ENCODE results near the gene SULT1E1. TPM values are rescaled to one million over a fixed set of nuclear protein-coding genes. Genes with fewer than 3 reads are reported as not detected.

The SULT1E1 gene
- polyA plus RNA-seq, 1 donor (not counting 4 experiments of a cell fraction or from before 2014, with no cell fraction given): 4.6 TPM

DNA sequence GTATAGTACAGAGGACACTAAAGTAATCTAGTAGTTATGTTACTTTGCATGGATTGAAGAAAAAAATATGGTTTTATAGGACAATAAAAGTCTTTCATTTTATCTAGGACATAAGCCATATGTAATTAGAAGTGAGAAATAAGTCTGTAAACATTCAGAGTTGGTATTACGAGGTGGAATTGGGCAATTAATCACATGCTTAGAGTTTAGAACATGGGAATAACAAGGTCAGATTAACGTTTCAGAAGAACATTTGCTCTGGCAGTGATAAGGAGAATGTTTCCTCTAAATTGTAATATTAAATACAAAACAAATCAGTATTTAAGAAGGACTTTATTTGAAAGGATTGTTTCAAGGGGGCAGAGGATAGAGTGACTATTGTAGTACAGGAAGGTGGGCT, 15.6 kb upstream of the SULT1E1 start:
- Histone ChIP-seq H3K27me3 (ENCODE audit: control insufficient read depth, extremely low read depth, insufficient read depth, low read length) (no peaks in the 10 kb centered on the region), H3K79me2 (ENCODE audit: control insufficient read depth, insufficient read depth, low read length) (no peaks in the 10 kb centered on the region), H4K20me1 (ENCODE audit: control insufficient read depth, extremely low read depth, insufficient read depth, low read length) (no peaks in the 10 kb centered on the region), H3K9me3 (ENCODE audit: control insufficient read depth, low read depth, low read length) (no peaks in the 10 kb centered on the region), H3K4me2 (ENCODE audit: control insufficient read depth, extremely low read depth, insufficient read depth, low read depth, low read length) (no peak overlapping the region), H3K9ac (ENCODE audit: control insufficient read depth, extremely low read depth, insufficient read depth, low read length) (no peak overlapping the region), H3K27ac (ENCODE audit: control insufficient read depth, insufficient read depth, low read length) (no peak overlapping the region), H3K9me1 (ENCODE audit: control insufficient read depth, extremely low read depth, insufficient read depth, low read length) (no peaks in the 10 kb centered on the region), H3K4me3 (ENCODE audit: control insufficient read depth in 2 of 3, extremely low read depth in 1 of 3, insufficient read depth in 2 of 3, low read depth in 1 of 3, low read length in 3 of 3) (no peak overlapping the region), H2AFZ (ENCODE audit: control insufficient read depth, low read length) (no peak overlapping the region), H3K4me1 (ENCODE audit: control insufficient read depth, extremely low read depth, insufficient read depth, low read length) (no peaks in the 10 kb centered on the region), H3K36me3 (ENCODE audit: control insufficient read depth in 2 of 2, extremely low read depth in 1 of 2, insufficient read depth in 2 of 2, low read length in 2 of 2) (no peaks in the 10 kb centered on the region)
- FAIRE-seq (no peak), DNase-seq (ENCODE audit: low read depth, low spot score) (no peak)
- dilution Hi-C loops (cut with MboI; ENCODE audit: extremely low pct_ligation_motif_present, low sequenced_read_pairs): no loop called here
- no peak for TF ChIP-seq EZH2 (IDR thresholded peaks at IDR 0.05; ENCODE audit: low read length)
- TF ChIP-seq, protein P1, sequence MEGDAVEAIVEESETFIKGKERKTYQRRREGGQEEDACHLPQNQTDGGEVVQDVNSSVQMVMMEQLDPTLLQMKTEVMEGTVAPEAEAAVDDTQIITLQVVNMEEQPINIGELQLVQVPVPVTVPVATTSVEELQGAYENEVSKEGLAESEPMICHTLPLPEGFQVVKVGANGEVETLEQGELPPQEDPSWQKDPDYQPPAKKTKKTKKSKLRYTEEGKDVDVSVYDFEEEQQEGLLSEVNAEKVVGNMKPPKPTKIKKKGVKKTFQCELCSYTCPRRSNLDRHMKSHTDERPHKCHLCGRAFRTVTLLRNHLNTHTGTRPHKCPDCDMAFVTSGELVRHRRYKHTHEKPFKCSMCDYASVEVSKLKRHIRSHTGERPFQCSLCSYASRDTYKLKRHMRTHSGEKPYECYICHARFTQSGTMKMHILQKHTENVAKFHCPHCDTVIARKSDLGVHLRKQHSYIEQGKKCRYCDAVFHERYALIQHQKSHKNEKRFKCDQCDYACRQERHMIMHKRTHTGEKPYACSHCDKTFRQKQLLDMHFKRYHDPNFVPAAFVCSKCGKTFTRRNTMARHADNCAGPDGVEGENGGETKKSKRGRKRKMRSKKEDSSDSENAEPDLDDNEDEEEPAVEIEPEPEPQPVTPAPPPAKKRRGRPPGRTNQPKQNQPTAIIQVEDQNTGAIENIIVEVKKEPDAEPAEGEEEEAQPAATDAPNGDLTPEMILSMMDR (optimal IDR thresholded peaks at IDR 0.05 in 1 of 3, IDR thresholded peaks at IDR 0.05 in 1 of 3, conservative IDR thresholded peaks at IDR 0.05 in 1 of 3; ENCODE audit: extremely low read depth in 1 of 3, insufficient read depth in 2 of 3, low read length in 3 of 3): no peak

DNA sequence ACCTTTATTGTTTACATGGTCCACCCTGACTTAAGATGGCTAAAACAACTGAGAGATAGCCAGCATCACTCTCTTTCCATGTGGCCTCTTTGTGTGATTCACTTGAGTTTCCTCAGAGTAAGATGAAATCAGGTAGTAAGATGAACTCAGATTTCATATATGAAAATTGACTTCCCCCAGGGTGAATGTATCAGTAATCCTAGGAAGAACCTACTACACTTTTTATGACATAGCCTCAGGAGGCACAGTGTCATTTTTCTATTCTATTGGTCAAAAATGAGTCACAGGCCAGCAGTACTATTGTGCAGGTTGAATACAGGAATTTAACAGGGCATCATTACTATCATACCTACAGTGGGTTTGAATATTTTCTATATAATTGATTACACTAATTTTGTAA, 14.6 kb upstream of the SULT1E1 start:
- H3K4me3 ChIP-seq (ENCODE audit: control insufficient read depth in 2 of 3, extremely low read depth in 1 of 3, insufficient read depth in 2 of 3, low read depth in 1 of 3, low read length in 3 of 3): no peak overlapping the region
- H3K9ac ChIP-seq (ENCODE audit: control insufficient read depth, extremely low read depth, insufficient read depth, low read length): no peak overlapping the region
- dilution Hi-C loops (cut with MboI; ENCODE audit: extremely low pct_ligation_motif_present, low sequenced_read_pairs): no loop called here
- no peaks in the 10 kb centered on the region for H3K4me1 ChIP-seq (ENCODE audit: control insufficient read depth, extremely low read depth, insufficient read depth, low read length)
- TF ChIP-seq EZH2 (IDR thresholded peaks at IDR 0.05; ENCODE audit: low read length): no peak
- TF ChIP-seq, protein P1 (optimal IDR thresholded peaks at IDR 0.05 in 1 of 3, IDR thresholded peaks at IDR 0.05 in 1 of 3, conservative IDR thresholded peaks at IDR 0.05 in 1 of 3; ENCODE audit: extremely low read depth in 1 of 3, insufficient read depth in 2 of 3, low read length in 3 of 3): no peak
- no peaks in the 10 kb centered on the region for H3K36me3 ChIP-seq (ENCODE audit: control insufficient read depth in 2 of 2, extremely low read depth in 1 of 2, insufficient read depth in 2 of 2, low read length in 2 of 2)
- no peaks in the 10 kb centered on the region for H3K79me2 ChIP-seq (ENCODE audit: control insufficient read depth, insufficient read depth, low read length)
- DNase-seq (ENCODE audit: low read depth, low spot score) (no peak), FAIRE-seq (peak; percentile 57)
- H3K9me1 ChIP-seq (ENCODE audit: control insufficient read depth, extremely low read depth, insufficient read depth, low read length): no peaks in the 10 kb centered on the region
- no peaks in the 10 kb centered on the region for H3K9me3 ChIP-seq (ENCODE audit: control insufficient read depth, low read depth, low read length)
- H3K27me3 ChIP-seq (ENCODE audit: control insufficient read depth, extremely low read depth, insufficient read depth, low read length): no peaks in the 10 kb centered on the region
- H4K20me1 ChIP-seq (ENCODE audit: control insufficient read depth, extremely low read depth, insufficient read depth, low read length): no peaks in the 10 kb centered on the region
- H2AFZ ChIP-seq (ENCODE audit: control insufficient read depth, low read length): no peak overlapping the region
- H3K27ac ChIP-seq (ENCODE audit: control insufficient read depth, insufficient read depth, low read length): no peak overlapping the region
- H3K4me2 ChIP-seq (ENCODE audit: control insufficient read depth, extremely low read depth, insufficient read depth, low read depth, low read length): no peak overlapping the region

Measured in keratinocyte (primary cell).